HG03159 (cell line): ENCODE results near the gene DYNC2H1.
"Not testable (repeated sequence)": the region's sequence is repeated elsewhere in the genome, so short reads cannot be mapped to it uniquely, and the experiment has no call there.

Experiments
- ATAC-seq: cut with Tn5 transposase; IDR thresholded peaks from one replicate; pipeline ENCODE4 v1.9.1; 2021; ENCODE audit warnings: mild to moderate bottlenecking, moderate library complexity; ENCODE audit not compliant: unreplicated experiment

The DYNC2H1 gene

GRCh38 chr11:103125462-103125861 is 16.2 kb downstream of the DYNC2H1 start:
- ATAC-seq: no peak

DNA sequence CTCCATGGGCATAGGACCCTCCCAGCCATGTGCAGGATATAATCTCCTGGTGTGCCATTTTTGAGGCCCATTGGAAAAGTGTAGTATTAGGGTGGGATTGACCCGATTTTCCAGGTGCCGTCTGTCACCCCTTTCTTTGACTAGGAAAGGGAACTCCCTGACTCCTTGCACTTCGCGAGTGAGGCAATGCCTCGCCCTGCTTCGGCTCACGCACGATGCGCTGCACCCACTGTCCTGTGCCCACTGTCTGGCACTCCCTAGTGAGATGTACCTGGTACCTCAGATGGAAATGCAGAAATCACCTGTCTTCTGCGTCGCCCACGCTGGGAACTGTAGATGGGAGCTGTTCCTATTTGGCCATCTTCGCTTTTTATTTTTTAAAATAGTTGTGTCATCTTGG is 32.8 kb downstream of the DYNC2H1 start:
- ATAC-seq: not testable (repeated sequence)

GRCh38 chr11:103147627-103148026 is 38.4 kb downstream of the DYNC2H1 start:
- ATAC-seq: no peak

- no peak for ATAC-seq
These were observed 48.3 kb downstream of the DYNC2H1 start for GRCh38 chr11:103157542-103157941.

DNA sequence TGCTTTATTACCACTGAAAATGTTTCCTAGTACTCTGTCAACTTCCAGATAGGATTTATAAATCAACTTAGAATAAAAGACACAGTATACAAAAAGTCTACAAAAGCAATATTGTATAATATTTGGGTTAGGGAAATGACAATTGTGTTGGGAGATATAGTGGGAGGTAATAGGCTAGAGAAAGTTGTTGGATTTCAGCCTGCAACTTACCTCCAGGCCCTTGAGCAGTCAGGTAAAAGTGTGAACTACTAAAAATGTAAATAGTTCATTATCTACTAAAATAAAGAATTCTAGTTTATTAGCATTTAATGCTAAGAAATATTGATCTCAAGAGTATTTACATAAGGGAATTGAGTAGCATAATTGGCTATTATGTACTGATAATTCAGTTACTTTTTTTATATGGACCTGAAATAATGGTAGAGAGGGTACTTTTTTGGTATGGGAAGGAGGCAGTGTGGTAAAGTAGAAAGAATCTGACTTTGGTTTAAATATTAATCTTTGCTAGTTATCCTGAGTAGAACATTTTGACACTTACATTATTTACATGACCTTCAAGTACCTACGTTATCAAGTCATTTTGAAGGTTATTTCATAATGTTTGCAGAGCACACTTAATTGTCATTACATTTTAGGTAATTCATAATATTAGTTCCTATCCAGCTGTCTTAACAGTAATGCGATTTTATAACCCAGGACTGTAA is 55.0 kb downstream of the DYNC2H1 start:
- ATAC-seq: no peak

DNA sequence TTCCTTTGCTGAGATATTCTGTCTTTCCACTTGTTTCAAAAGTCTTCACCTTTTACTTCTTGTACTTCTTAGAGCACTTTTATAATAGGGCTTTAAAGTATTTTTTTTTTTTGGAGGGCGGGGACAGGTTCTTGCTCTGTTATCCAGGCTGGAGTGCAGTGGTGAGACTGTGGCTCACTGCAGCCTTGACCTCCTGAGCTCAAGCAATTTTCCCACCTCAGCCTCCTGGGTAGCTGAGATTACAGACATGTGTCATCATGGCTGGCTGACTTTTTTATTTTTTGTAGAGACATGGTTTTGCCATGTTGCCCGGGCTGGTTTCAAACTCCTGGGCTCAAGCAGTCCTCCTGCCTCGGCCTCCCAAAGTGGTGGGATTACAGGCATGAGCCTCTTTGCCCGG is 57.9 kb downstream of the DYNC2H1 start:
- ATAC-seq: no peak

DNA sequence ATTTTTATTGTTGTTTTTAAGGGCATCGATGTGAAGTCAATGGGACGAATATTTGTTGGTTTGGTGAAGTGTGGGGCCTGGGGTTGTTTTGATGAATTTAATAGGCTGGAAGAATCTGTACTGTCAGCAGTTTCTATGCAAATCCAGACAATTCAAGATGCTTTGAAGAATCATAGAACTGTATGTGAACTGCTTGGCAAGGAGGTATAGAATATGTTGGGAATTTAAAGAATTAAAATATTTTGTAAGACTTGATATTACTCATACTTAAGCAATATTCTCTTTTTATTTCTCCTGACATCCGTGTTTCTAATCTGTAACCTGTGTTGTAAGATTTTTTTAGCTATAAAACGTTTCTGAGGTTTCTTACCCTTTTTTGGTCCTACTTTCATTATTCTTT is 61.6 kb downstream of the DYNC2H1 start:
- ATAC-seq: no peak

DNA sequence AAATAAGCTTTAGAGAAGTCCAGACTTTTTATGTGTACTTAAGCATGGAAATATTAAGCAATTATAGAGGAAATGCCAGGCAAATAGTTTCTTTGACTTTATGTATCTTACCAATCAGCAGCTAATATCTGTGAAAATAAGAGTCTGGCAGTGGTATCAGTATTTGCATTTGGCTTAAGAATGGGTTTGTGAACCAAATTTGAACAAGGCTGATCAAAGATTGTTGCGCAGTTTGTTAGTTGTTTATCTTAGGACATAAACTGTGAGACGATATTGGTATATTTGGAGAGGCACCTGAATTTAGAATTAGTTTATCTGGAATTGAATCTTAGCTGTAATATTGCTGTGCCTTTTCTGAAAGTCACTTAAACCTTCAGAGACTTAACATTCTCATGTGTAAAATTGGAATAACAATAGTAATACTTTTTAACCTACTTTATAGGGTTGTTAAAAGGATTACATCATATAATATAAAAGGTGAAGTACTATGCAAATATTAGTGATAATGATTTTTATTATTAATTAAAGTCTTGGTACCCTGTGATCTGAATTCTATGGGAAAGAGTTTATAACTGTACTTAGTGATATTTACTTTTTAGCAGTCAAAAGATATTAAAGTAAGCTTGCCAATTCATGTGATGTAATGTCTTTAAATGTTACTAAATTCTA is 66.4 kb downstream of the DYNC2H1 start:
- no peak for ATAC-seq

DNA sequence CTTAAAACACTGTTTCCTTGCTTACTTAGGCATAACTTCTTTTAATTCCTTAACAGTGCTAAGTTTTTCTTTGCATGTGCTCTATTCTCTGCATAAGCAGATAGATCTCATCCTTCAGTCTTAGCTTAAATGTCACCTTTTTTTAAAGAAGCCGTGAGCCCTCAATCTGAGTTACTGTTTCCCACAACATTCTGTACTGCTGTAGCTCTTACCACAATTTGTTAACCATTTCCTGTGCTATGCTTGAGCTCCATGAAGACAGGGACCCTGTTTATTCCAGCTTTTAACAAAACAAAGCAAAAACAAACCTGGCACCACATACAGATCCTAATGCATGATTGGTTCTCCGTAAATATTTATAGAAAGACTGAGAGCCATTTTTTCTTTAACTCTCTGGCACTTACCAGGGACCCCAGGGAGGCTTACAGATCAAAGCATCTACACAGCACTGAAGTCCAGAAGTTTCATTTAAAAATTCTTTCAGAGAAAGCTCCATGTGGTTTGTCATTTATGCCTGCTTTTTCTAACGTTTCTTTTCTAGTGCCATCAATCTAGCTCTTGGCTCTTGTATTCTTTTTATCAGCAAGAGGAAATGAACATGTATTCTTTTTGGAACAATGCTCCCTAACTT is 74.9 kb downstream of the DYNC2H1 start:
- ATAC-seq: no peak

DNA sequence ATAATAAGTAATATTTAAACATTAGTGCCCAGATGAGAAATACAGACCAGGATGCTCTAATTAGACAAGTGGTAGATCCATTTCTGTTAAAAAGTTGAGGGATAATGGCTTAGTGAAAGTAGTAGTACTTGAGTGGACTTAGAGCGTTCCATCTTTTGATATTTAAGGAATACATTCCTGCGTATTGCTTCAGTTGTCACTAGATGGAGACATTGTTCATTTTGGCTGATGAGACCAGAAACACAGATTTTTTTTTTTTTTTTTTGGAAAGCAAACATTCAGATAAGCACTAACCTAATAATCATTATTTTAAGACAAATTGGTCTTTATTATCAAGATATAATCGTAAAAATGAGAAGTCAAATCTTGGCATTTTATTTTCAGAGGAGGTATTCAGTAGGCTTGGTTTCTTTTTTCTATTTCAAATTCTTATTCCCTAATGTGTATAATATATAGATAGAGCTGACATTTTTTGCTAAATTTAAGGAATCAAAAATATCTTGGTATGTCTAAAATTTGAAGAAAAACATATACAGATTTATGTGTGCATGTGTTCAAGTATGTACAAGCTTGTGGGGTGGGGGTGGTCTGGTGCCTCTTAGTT is 92.9 kb downstream of the DYNC2H1 start:
- no peak for ATAC-seq

- ATAC-seq: no peak
These were observed 101.3 kb downstream of the DYNC2H1 start for GRCh38 chr11:103210543-103210942.

DNA sequence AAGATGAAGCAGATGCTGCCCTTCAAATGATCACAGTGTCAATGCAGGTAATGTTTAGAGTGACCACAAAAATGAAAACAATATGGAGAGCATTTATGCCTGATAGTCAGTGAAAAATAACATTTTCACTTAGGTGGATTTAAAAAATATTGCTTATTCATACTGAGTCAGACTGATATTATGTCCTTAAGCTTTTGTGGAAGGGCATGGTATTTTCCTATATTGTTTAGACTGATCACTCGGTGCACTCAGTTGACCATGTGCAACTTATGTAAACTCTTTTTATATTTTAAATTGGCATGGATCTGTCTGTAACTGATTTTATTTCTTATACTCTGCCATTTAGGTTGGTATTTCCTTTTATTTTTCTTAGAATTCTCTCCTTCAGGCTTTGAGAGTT is 106.6 kb downstream of the DYNC2H1 start:
- no peak for ATAC-seq

DNA sequence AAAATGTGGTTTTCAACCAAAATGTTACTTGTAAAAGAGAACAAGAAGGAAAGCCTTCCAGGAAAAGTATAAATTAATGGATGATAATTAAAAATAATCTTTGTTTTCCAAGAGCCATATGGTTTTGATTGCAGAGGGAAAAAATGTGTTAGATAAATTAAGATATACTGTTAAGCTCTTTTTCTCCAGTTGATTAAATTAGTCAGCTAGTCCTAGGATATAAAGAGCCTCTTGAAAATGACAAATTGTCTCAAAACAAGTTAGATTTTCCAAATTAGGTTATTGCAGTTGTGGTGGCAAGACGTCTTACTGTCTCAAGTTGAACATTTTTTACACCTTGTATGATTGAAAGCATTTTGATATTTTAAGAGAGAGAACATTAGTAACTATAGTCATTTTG is 110.9 kb downstream of the DYNC2H1 start:
- ATAC-seq: no peak

GRCh38 chr11:103222806-103223205 is 113.6 kb downstream of the DYNC2H1 start:
- no peak for ATAC-seq

GRCh38 chr11:103228807-103229206 is 119.6 kb downstream of the DYNC2H1 start:
- ATAC-seq: no peak

- ATAC-seq: no peak
These were observed 125.7 kb downstream of the DYNC2H1 start for GRCh38 chr11:103234974-103235373.

- no peak for ATAC-seq
These were observed 132.3 kb downstream of the DYNC2H1 start for GRCh38 chr11:103241574-103241973.

- ATAC-seq: no peak
These were observed 144.9 kb downstream of the DYNC2H1 start for GRCh38 chr11:103254123-103254522.

- no peak for ATAC-seq
These were observed 148.1 kb downstream of the DYNC2H1 start for GRCh38 chr11:103257360-103257759.

- ATAC-seq: no peak
These were observed 157.1 kb downstream of the DYNC2H1 start for GRCh38 chr11:103266167-103266831.

GRCh38 chr11:103272876-103273275 is 163.7 kb downstream of the DYNC2H1 start:
- ATAC-seq: no peak
